ENCODE results near the gene ASCC1.

ASCC1 gene

GRCh38 chr10:72134785-72135767, 81.0 kb downstream of the ASCC1 start:
- Histone ChIP-seq H3F3A (ENCODE audit: control insufficient read depth, insufficient read depth) (no peaks in the 10 kb centered on the region), H3K79me2 (ENCODE audit: control insufficient read depth, low read length) (no peaks in the 10 kb centered on the region), H3K4me1 (ENCODE audit: control insufficient read depth, low read length) (no peaks in the 10 kb centered on the region), H3K9me3 (ENCODE audit: control insufficient read depth, insufficient read depth, low read length) (peaks cover 3% of the 10 kb centered on the region; the same call in 1 of the 2 replicates), H3K4me3 (ENCODE audit: low read length) (no peak overlapping the region), H3K27ac (ENCODE audit: low read depth, low read length) (no peak overlapping the region), H3K36me3 (ENCODE audit: control insufficient read depth, low read length) (peaks cover 10% of the 10 kb centered on the region), H4K20me1 (ENCODE audit: control insufficient read depth, insufficient read depth, low read depth, low read length) (no peaks in the 10 kb centered on the region), H3K4me2 (ENCODE audit: low read length) (no peak overlapping the region), H3K27me3 (ENCODE audit: control insufficient read depth, low read length) (no peaks in the 10 kb centered on the region), H3K9me2 (replicated peaks; ENCODE audit: control insufficient read depth, low read length) (no peaks in the 10 kb centered on the region)
- TF ChIP-seq, protein P1, sequence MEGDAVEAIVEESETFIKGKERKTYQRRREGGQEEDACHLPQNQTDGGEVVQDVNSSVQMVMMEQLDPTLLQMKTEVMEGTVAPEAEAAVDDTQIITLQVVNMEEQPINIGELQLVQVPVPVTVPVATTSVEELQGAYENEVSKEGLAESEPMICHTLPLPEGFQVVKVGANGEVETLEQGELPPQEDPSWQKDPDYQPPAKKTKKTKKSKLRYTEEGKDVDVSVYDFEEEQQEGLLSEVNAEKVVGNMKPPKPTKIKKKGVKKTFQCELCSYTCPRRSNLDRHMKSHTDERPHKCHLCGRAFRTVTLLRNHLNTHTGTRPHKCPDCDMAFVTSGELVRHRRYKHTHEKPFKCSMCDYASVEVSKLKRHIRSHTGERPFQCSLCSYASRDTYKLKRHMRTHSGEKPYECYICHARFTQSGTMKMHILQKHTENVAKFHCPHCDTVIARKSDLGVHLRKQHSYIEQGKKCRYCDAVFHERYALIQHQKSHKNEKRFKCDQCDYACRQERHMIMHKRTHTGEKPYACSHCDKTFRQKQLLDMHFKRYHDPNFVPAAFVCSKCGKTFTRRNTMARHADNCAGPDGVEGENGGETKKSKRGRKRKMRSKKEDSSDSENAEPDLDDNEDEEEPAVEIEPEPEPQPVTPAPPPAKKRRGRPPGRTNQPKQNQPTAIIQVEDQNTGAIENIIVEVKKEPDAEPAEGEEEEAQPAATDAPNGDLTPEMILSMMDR (IDR thresholded peaks at IDR 0.05; ENCODE audit: low read depth, low read length, poor library complexity, severe bottlenecking) = no peak
- no peak for TF ChIP-seq EZH2phosphoT487 (IDR thresholded peaks at IDR 0.05; ENCODE audit: borderline replicate concordance, low read length)

- no peak overlapping the region for H3K4me2 ChIP-seq (ENCODE audit: low read length)
- H3K9me3 ChIP-seq (ENCODE audit: control insufficient read depth, insufficient read depth, low read length) = peaks cover 3% of the 10 kb centered on the region; the same call in 1 of the 2 replicates
- H3K4me3 ChIP-seq (ENCODE audit: low read length) = no peak overlapping the region
Measured at GRCh38 chr10:72133517-72133916, 82.6 kb downstream of the ASCC1 start.

GRCh38 chr10:72132854-72133253, 83.2 kb downstream of the ASCC1 start:
- no peaks in the 10 kb centered on the region for H3K4me1 ChIP-seq (ENCODE audit: control insufficient read depth, low read length)
- H3K27ac ChIP-seq (ENCODE audit: low read depth, low read length) = no peak overlapping the region
- no peaks in the 10 kb centered on the region for H3K27me3 ChIP-seq (ENCODE audit: control insufficient read depth, low read length)
- no peaks in the 10 kb centered on the region for H3F3A ChIP-seq (ENCODE audit: control insufficient read depth, insufficient read depth)
- H3K4me2 ChIP-seq (ENCODE audit: low read length) = no peak overlapping the region
- TF ChIP-seq EZH2phosphoT487 (IDR thresholded peaks at IDR 0.05; ENCODE audit: borderline replicate concordance, low read length) = no peak
- TF ChIP-seq, protein P1 (IDR thresholded peaks at IDR 0.05; ENCODE audit: low read depth, low read length, poor library complexity, severe bottlenecking) = no peak
- peaks cover 3% of the 10 kb centered on the region; the same call in 1 of the 2 replicates for H3K9me3 ChIP-seq (ENCODE audit: control insufficient read depth, insufficient read depth, low read length)
- H4K20me1 ChIP-seq (ENCODE audit: control insufficient read depth, insufficient read depth, low read depth, low read length) = no peaks in the 10 kb centered on the region
- no peaks in the 10 kb centered on the region for H3K79me2 ChIP-seq (ENCODE audit: control insufficient read depth, low read length)
- no peak overlapping the region for H3K4me3 ChIP-seq (ENCODE audit: low read length)
- H3K36me3 ChIP-seq (ENCODE audit: control insufficient read depth, low read length) = peaks cover 14% of the 10 kb centered on the region
- no peaks in the 10 kb centered on the region for H3K9me2 ChIP-seq (replicated peaks; ENCODE audit: control insufficient read depth, low read length)

More at GRCh38 chr10:72133517-72133916, 82.6 kb downstream of the ASCC1 start:
- no peak overlapping the region for H3K27ac ChIP-seq (ENCODE audit: low read depth, low read length)
- H4K20me1 ChIP-seq (ENCODE audit: control insufficient read depth, insufficient read depth, low read depth, low read length) = no peaks in the 10 kb centered on the region
- no peaks in the 10 kb centered on the region for H3K27me3 ChIP-seq (ENCODE audit: control insufficient read depth, low read length)
- TF ChIP-seq, protein P1 (IDR thresholded peaks at IDR 0.05; ENCODE audit: low read depth, low read length, poor library complexity, severe bottlenecking) = no peak
- TF ChIP-seq EZH2phosphoT487 (IDR thresholded peaks at IDR 0.05; ENCODE audit: borderline replicate concordance, low read length) = no peak
- H3K4me1 ChIP-seq (ENCODE audit: control insufficient read depth, low read length) = no peaks in the 10 kb centered on the region
- H3K79me2 ChIP-seq (ENCODE audit: control insufficient read depth, low read length) = no peaks in the 10 kb centered on the region
- H3K36me3 ChIP-seq (ENCODE audit: control insufficient read depth, low read length) = peaks cover 10% of the 10 kb centered on the region
- no peaks in the 10 kb centered on the region for H3K9me2 ChIP-seq (replicated peaks; ENCODE audit: control insufficient read depth, low read length)
- H3F3A ChIP-seq (ENCODE audit: control insufficient read depth, insufficient read depth) = no peaks in the 10 kb centered on the region
